Tibial artery (tissue), 4 donors: Measurements from ENCODE around the gene KCTD20.
A peak's percentile ranks its signal among the peaks of the same experiment; 100 is the strongest.

ENCODE experiments used
- DNase-seq, 2 donors: peaks; one replicate each; pipeline ENCODE4 v3.0.0-alpha.2; 2019
- H3K27ac ChIP-seq, 2 donors: fragments of 200-600 bp; sonication (generic) in 1 of 2; 1 replicate in 1 of 2; 2 replicates in 1 of 2; pipeline ENCODE4 v1.5.1; 2018 to 2019; ENCODE audit warnings: mild to moderate bottlenecking in 1 of 2
- H3K27me3 ChIP-seq, 2 donors: fragments of 200-600 bp; sonication (generic) in 1 of 2; one replicate each; pipeline versions ENCODE4 v1.5.1 to v1.6.0; 2016 to 2019
- H3K36me3 ChIP-seq, 3 donors: fragments of 200-600 bp; sonication (generic) in 2 of 3; one replicate each; pipeline ENCODE4 v1.5.1; 2016 to 2019; ENCODE audit warnings: mild to moderate bottlenecking in 2 of 3
- H3K4me1 ChIP-seq, 4 donors: fragments of 200-600 bp; sonication (generic) in 2 of 4; 1 replicate in 3 of 4; 2 replicates in 1 of 4; pipeline ENCODE4 v1.5.1; 2016 to 2019
- H3K4me3 ChIP-seq, 2 donors: fragments of 200-600 bp; sonication (generic) in 1 of 2; 1 replicate in 1 of 2; 2 replicates in 1 of 2; pipeline ENCODE4 v1.5.1; 2018 to 2019; ENCODE audit warnings: mild to moderate bottlenecking in 2 of 2
- H3K9me3 ChIP-seq, 3 donors: fragments of 200-600 bp; sonication (generic) in 1 of 3; one replicate each; pipeline ENCODE4 v1.5.1; 2016 to 2019
- CTCF ChIP-seq, 2 experiments: fragments of 200-600 bp in 1 of 2; fragments of 450-650 bp in 1 of 2; IDR thresholded peaks; one replicate each; pipeline ENCODE4 v1.5.1; 2017 to 2019; ENCODE audit warnings: antibody characterized with exemption in 2 of 2, mild to moderate bottlenecking in 1 of 2, moderate library complexity in 1 of 2
- intact Hi-C: fragments of 100-400 bp; cut with DNase I; formaldehyde crosslinking; loops from one replicate; pipeline ENCODE4 v1.15.0; 2023; ENCODE audit warnings: low total_unique reads

KCTD20 gene

DNA sequence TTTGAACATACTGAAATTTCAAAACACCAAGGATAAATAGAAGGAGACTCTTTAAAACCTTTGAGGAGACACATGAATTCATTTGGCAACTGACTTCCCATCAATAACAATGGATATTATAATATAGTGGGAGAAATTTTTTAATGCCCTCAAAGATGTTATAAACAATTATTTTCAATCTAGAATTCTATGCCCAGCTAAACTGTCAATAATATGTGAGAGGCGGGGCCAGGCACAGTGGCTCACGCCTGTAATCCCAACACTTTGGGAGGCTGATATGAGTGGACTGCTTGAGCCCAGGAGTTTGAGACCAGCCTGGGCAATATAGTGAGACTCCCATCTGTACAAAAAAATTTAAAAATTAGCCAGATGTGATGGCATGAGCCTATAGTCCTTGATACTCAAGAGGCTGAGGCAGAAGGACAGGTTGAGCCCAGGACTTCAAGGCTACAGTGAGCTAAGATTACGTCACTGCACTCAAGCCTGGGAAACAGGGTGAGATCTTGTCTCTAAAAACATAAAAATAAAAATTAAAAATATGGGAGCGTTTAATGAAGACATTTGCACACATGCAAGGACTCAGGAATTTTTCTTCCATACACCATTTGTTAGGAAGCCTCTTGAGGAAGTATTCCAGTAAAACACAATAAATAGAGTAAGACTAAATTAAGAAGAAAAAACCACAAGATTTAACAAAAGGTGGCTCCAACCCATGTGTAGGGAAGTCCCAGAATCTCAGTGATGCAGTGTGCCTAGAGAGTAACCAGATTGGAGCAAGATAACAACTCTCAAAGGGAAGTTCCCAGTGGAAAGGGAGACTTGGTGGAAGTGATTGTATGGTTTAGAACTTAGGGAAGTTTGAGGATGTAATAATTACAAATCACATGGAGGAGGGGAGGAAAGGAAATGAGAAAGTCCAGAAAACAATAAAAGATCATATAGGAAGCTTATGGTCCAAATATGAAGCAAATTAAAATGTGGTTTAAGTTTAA is 29.0 kb upstream of the KCTD20 start:
- no peaks in the 10 kb centered on the region for H3K4me1 ChIP-seq
- no peak overlapping the region for H3K4me3 ChIP-seq
- no peak for DNase-seq
- no peaks in the 10 kb centered on the region for H3K36me3 ChIP-seq
- H3K9me3 ChIP-seq: no peaks in the 10 kb centered on the region
- no peak for TF ChIP-seq CTCF (IDR thresholded peaks at IDR 0.05)
- H3K27me3 ChIP-seq: no peaks in the 10 kb centered on the region
- intact Hi-C loops: loop anchor here (10.0 kb wide), 1 partner anchor 331 kb away; no protein-coding TSS in a partner anchor
- H3K27ac ChIP-seq: no peak overlapping the region

- H3K27ac ChIP-seq: no peak overlapping the region
- intact Hi-C loops: loop anchor here (10.0 kb wide), 1 partner anchor 330 kb away; no protein-coding TSS in a partner anchor
Observed at GRCh38 chr6:36414481-36414880, 28.3 kb upstream of the KCTD20 start.

GRCh38 chr6:36418558-36418957 is 24.2 kb upstream of the KCTD20 start:
- no peak for DNase-seq
- Histone ChIP-seq H3K27me3 (no peaks in the 10 kb centered on the region), H3K27ac (no peak overlapping the region), H3K36me3 (no peaks in the 10 kb centered on the region), H3K9me3 (no peaks in the 10 kb centered on the region), H3K4me3 (no peak overlapping the region), H3K4me1 (peaks cover 0 to 9% (median 5%) of the 10 kb centered on the region in 4 donors)
- intact Hi-C loops: loop anchor here (5.0 to 10.0 kb wide), 2 partner anchors 39 to 326 kb away; no protein-coding TSS in a partner anchor
- no peak for TF ChIP-seq CTCF (IDR thresholded peaks at IDR 0.05)

More at GRCh38 chr6:36414481-36414880, 28.3 kb upstream of the KCTD20 start:
- H3K9me3 ChIP-seq: no peaks in the 10 kb centered on the region
- no peak overlapping the region for H3K4me3 ChIP-seq
- no peak for TF ChIP-seq CTCF (IDR thresholded peaks at IDR 0.05)
- DNase-seq: no peak
- H3K27me3 ChIP-seq: no peaks in the 10 kb centered on the region
- no peaks in the 10 kb centered on the region for H3K36me3 ChIP-seq
- no peaks in the 10 kb centered on the region for H3K4me1 ChIP-seq

- DNase-seq: no peak
- TF ChIP-seq CTCF (IDR thresholded peaks at IDR 0.05): no peak
- Histone ChIP-seq H3K27ac (no peak overlapping the region), H3K27me3 (no peaks in the 10 kb centered on the region), H3K9me3 (no peaks in the 10 kb centered on the region), H3K36me3 (no peaks in the 10 kb centered on the region), H3K4me1 (peaks cover 0 to 14% (median 5%) of the 10 kb centered on the region in 4 donors), H3K4me3 (no peak overlapping the region)
- intact Hi-C loops: loop anchor here (5.0 to 10.0 kb wide), 2 partner anchors 38 to 325 kb away; no protein-coding TSS in a partner anchor
Observed at GRCh38 chr6:36419310-36419709, 23.5 kb upstream of the KCTD20 start.

DNA sequence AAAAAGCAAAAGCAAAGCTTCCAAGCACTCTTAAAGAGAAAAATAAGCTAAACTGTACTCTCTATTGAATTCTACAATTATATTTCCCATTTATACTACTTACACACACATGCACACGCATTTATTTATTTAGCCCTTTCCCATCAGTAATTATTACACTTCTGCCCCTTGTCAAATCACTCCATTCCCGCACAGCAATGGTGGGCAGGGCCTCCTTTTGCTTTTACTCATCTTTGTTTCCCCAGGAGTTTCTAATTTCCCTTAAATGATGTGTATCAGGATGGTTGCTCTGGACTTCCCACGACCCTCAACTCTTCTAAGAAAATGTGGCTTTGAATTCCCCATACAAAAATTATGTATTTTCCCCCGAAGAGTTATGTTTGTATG is 20.1 kb upstream of the KCTD20 start:
- DNase-seq: no peak
- no peaks in the 10 kb centered on the region for H3K36me3 ChIP-seq
- peak overlapping the region; percentile 54 to 57 for H3K4me3 ChIP-seq
- intact Hi-C loops: loop anchor here (2.0 to 10.0 kb wide), 3 partner anchors 20 to 260 kb away; partner anchors contain the start of genes KCTD20, PXT1 and STK38
- H3K4me1 ChIP-seq: peaks cover 0 to 14% (median 5%) of the 10 kb centered on the region in 4 donors
- no peaks in the 10 kb centered on the region for H3K9me3 ChIP-seq
- peak overlapping the region; percentile 56 to 83 for H3K27ac ChIP-seq
- no peaks in the 10 kb centered on the region for H3K27me3 ChIP-seq
- no peak for TF ChIP-seq CTCF (IDR thresholded peaks at IDR 0.05)
